ENCODE data around the gene FBXL13. TPM values are rescaled to one million over a fixed set of nuclear protein-coding genes. Genes with fewer than 3 reads are reported as not detected.
"Not testable (repeated sequence)": the region's sequence is repeated elsewhere in the genome, so short reads cannot be mapped to it uniquely, and the experiment has no call there.

Gene FBXL13
- total RNA-seq, 1 donor from 2014 or later: 0.39 TPM

- no peak for DNase-seq (ENCODE audit: low read depth in 2 of 2)
Observed at GRCh38 chr7:103079836-103080235, 5.2 kb upstream of the FBXL13 start.

- not testable (repeated sequence) for DNase-seq (ENCODE audit: low read depth in 2 of 2)
Observed at GRCh38 chr7:103078226-103078625, 3.6 kb upstream of the FBXL13 start.

- no peak for DNase-seq (ENCODE audit: low read depth in 2 of 2)
Observed at GRCh38 chr7:103077318-103077717, 2.7 kb upstream of the FBXL13 start.

GRCh38 chr7:103076764-103077163 lies 2.2 kb upstream of the FBXL13 start:
- DNase-seq (ENCODE audit: low read depth in 2 of 2): no peak

GRCh38 chr7:103075337-103075918 lies 832 bp upstream of the FBXL13 start:
- DNase-seq (ENCODE audit: low read depth in 2 of 2): peak; percentile 3 to 63

GRCh38 chr7:103073989-103074518 lies 542 bp downstream of the FBXL13 start:
- DNase-seq (ENCODE audit: low read depth in 2 of 2): no peak

GRCh38 chr7:103071000-103071399 lies 3.6 kb downstream of the FBXL13 start:
- no peak for DNase-seq (ENCODE audit: low read depth in 2 of 2)

- no peak for DNase-seq (ENCODE audit: low read depth in 2 of 2)
Observed at GRCh38 chr7:103068414-103069403, 5.9 kb downstream of the FBXL13 start.

- DNase-seq (ENCODE audit: low read depth in 2 of 2): peak; percentile 17 to 63
Observed at GRCh38 chr7:103065667-103066066, 8.9 kb downstream of the FBXL13 start.

- DNase-seq (ENCODE audit: low read depth in 2 of 2): no peak
Observed at GRCh38 chr7:103063895-103064294, 10.7 kb downstream of the FBXL13 start.

- DNase-seq (ENCODE audit: low read depth in 2 of 2): no peak
Observed at GRCh38 chr7:103059471-103059870, 15.1 kb downstream of the FBXL13 start.

- DNase-seq (ENCODE audit: low read depth in 2 of 2): no peak
Observed at GRCh38 chr7:103058122-103058521, 16.5 kb downstream of the FBXL13 start.

- DNase-seq (ENCODE audit: low read depth in 2 of 2): not testable (repeated sequence)
Observed at GRCh38 chr7:103056006-103056405, 18.6 kb downstream of the FBXL13 start.

- no peak for DNase-seq (ENCODE audit: low read depth in 2 of 2)
Observed at GRCh38 chr7:103051519-103051918, 23.1 kb downstream of the FBXL13 start.

GRCh38 chr7:103048833-103049232 lies 25.8 kb downstream of the FBXL13 start:
- peak in 1 of 2 donors; percentile 22 for DNase-seq (ENCODE audit: low read depth in 2 of 2)

GRCh38 chr7:103041815-103042214 lies 32.8 kb downstream of the FBXL13 start:
- not testable (repeated sequence) for DNase-seq (ENCODE audit: low read depth in 2 of 2)

- not testable (repeated sequence) for DNase-seq (ENCODE audit: low read depth in 2 of 2)
Observed at GRCh38 chr7:103037823-103038739, 36.5 kb downstream of the FBXL13 start.

- no peak for DNase-seq (ENCODE audit: low read depth in 2 of 2)
Observed at GRCh38 chr7:103037476-103037822, 37.1 kb downstream of the FBXL13 start.

GRCh38 chr7:103034318-103034717 lies 40.3 kb downstream of the FBXL13 start:
- not testable (repeated sequence) for DNase-seq (ENCODE audit: low read depth in 2 of 2)

- no peak for DNase-seq (ENCODE audit: low read depth in 2 of 2)
Observed at GRCh38 chr7:103031781-103032180, 42.8 kb downstream of the FBXL13 start.

GRCh38 chr7:103031024-103031423 lies 43.6 kb downstream of the FBXL13 start:
- no peak for DNase-seq (ENCODE audit: low read depth in 2 of 2)

Measured in dermis microvascular lymphatic vessel endothelial cell (primary cell).